Measurements from ENCODE around the gene TPRA1. TPM values are rescaled to one million over a fixed set of nuclear protein-coding genes. Genes with fewer than 3 reads are reported as not detected.

Gene TPRA1
- total and polyA plus RNA-seq, 2 of the 4 experiments (the other 2 are of a cell fraction): 17.9 to 40.1 TPM

- H3K9me1 ChIP-seq (ENCODE audit: insufficient read depth, low read length): no peaks in the 10 kb centered on the region
- H3K9me3 ChIP-seq (ENCODE audit: control insufficient read depth, insufficient read depth, low read length): no peaks in the 10 kb centered on the region
- H3K9ac ChIP-seq (ENCODE audit: low read depth, low read length): no peak overlapping the region
- no peak overlapping the region for H2AFZ ChIP-seq (replicated peaks; ENCODE audit: low read length, poor library complexity)
- H2AK5ac ChIP-seq (ENCODE audit: low read depth, low read length): no peak overlapping the region
- in situ Hi-C loops (cut with MboI; ENCODE audit: low sequenced_read_pairs): no loop called here
- DNase-seq: no peak
- H3K23ac ChIP-seq (ENCODE audit: low read depth, low read length): no peak overlapping the region
- H4K20me1 ChIP-seq (ENCODE audit: insufficient read depth, low read length): no peaks in the 10 kb centered on the region
- intact Hi-C loops (cut with micrococcal nuclease): no loop called here
- no peak overlapping the region for H3K18ac ChIP-seq (ENCODE audit: low read depth, low read length)
- H2BK5ac ChIP-seq (ENCODE audit: low read depth, low read length, poor library complexity, severe bottlenecking): no peak overlapping the region
- no peak for ATAC-seq (ENCODE audit: low read depth)
- BruUV-seq (replicated peaks): no TSS peak
- POLR2A ChIA-PET (ENCODE audit: unreplicated experiment): no interaction called here
- H3K14ac ChIP-seq (replicated peaks; ENCODE audit: low read depth, low read length): no peak overlapping the region
- no peak overlapping the region for H2BK15ac ChIP-seq (ENCODE audit: low read depth, low read length)
- H3K36me3 ChIP-seq (ENCODE audit: control insufficient read depth, insufficient read depth, low read length): peaks cover 26% of the 10 kb centered on the region
- no peak overlapping the region for H3K4me3 ChIP-seq (ENCODE audit: insufficient read depth, low read depth, low read length)
- no peaks in the 10 kb centered on the region for H3K79me1 ChIP-seq (ENCODE audit: low read depth in 1 of 2, low read length in 2 of 2)
- no peak overlapping the region for H4K8ac ChIP-seq (ENCODE audit: low read depth in 2 of 2, low read length in 2 of 2)
- CTCF ChIA-PET: interaction anchor here (1.3 kb wide), 1 partner anchor 47 kb away, joined by 3 read pairs; no protein-coding TSS in a partner anchor
- H3K4me1 ChIP-seq (ENCODE audit: control insufficient read depth, insufficient read depth, low read length): no peaks in the 10 kb centered on the region
- no peak overlapping the region for H4K91ac ChIP-seq (ENCODE audit: insufficient read depth, low read depth, low read length)
- H2AK9ac ChIP-seq (replicated peaks; ENCODE audit: low read depth, low read length, poor library complexity): no peak overlapping the region
- H4K5ac ChIP-seq (ENCODE audit: low read depth, low read length): no peak overlapping the region
- no peak for TF ChIP-seq RAD21 (IDR thresholded peaks at IDR 0.05; ENCODE audit: low read length)
- no peak for TF ChIP-seq CTCF (conservative IDR thresholded peaks at IDR 0.05; ENCODE audit: low read depth, low read length)
- TF ChIP-seq FOS (IDR thresholded peaks at IDR 0.05; ENCODE audit: low read depth, low read length): no peak
- no peak for TF ChIP-seq SMC3 (IDR thresholded peaks at IDR 0.05; ENCODE audit: low read depth, low read length)
- TF ChIP-seq CHD1 (IDR thresholded peaks at IDR 0.05; ENCODE audit: low read depth, low read length): no peak
- TF ChIP-seq POLR2A (IDR thresholded peaks at IDR 0.05; ENCODE audit: low read depth, low read length): no peak
- TF ChIP-seq USF2 (IDR thresholded peaks at IDR 0.05; ENCODE audit: low read depth, low read length): no peak
- TF ChIP-seq NFE2L2 (IDR thresholded peaks at IDR 0.05; ENCODE audit: low read depth, low read length): no peak
- no peak for TF ChIP-seq ELK1 (IDR thresholded peaks at IDR 0.05; ENCODE audit: borderline replicate concordance, low read depth, low read length)
- no peak for TF ChIP-seq CEBPB (IDR thresholded peaks at IDR 0.05; ENCODE audit: low read depth, low read length)
- TF ChIP-seq MAFK (IDR thresholded peaks at IDR 0.05; ENCODE audit: low read depth, low read length): no peak
- no peak for TF ChIP-seq RCOR1 (IDR thresholded peaks at IDR 0.05; ENCODE audit: insufficient replicate concordance, low read length)
- TF ChIP-seq MXI1 (IDR thresholded peaks at IDR 0.05; ENCODE audit: borderline replicate concordance, low read depth, low read length): no peak
- no peak for TF ChIP-seq RFX5 (IDR thresholded peaks at IDR 0.05; ENCODE audit: low read depth, low read length)
- TF ChIP-seq MAZ (IDR thresholded peaks at IDR 0.05; ENCODE audit: borderline replicate concordance, low read depth, low read length): no peak
- no peak for TF ChIP-seq BHLHE40 (IDR thresholded peaks at IDR 0.05; ENCODE audit: low read depth, low read length)
- H3K27me3 ChIP-seq (ENCODE audit: control insufficient read depth, insufficient read depth, low read length): peaks cover 4% of the 10 kb centered on the region
- dilution Hi-C loops (cut with HindIII; ENCODE audit: low sequenced_read_pairs, unreplicated experiment): no loop called here
- no peak overlapping the region for H3K4ac ChIP-seq (ENCODE audit: low read depth, low read length)
- H3K4me2 ChIP-seq (ENCODE audit: low read depth, low read length): no peak overlapping the region
- no peak overlapping the region for H3K56ac ChIP-seq (ENCODE audit: extremely low read depth, insufficient read depth, low read length)
- H2BK20ac ChIP-seq (ENCODE audit: low read depth, low read length): no peak overlapping the region
- no peak overlapping the region for H3K27ac ChIP-seq (ENCODE audit: insufficient read depth, low read length)
- H2BK120ac ChIP-seq (ENCODE audit: low read depth, low read length): no peak overlapping the region
- WGBS, 2 experiments (ENCODE audit: extremely low coverage in 2 of 2, insufficient read length in 1 of 2): 100% methylated on average over 1 of the region's 11 CpGs; no CpG with 5 or more reads in 1 of the 2 experiments
These were observed 31.5 kb upstream of the TPRA1 start for GRCh38 chr3:127622031-127622430.
